ENCODE measurements around the gene ZFAND5.

ZFAND5 gene

GRCh38 chr9:72306761-72307160 lies 58.2 kb downstream of the ZFAND5 start:
- no peak for TF ChIP-seq CTCF (IDR thresholded peaks at IDR 0.05; ENCODE audit: control insufficient read depth, insufficient read depth, low read depth, low read length, missing control alignments)
- no peak overlapping the region for H3K4me3 ChIP-seq (ENCODE audit: control insufficient read depth, low read depth, low read length)
- DNase-seq (ENCODE audit: low read depth): no peak

GRCh38 chr9:72305707-72306106 lies 59.3 kb downstream of the ZFAND5 start:
- TF ChIP-seq CTCF (IDR thresholded peaks at IDR 0.05; ENCODE audit: control insufficient read depth, insufficient read depth, low read depth, low read length, missing control alignments): no peak
- H3K4me3 ChIP-seq (ENCODE audit: control insufficient read depth, low read depth, low read length): no peak overlapping the region
- no peak for DNase-seq (ENCODE audit: low read depth)

GRCh38 chr9:72305102-72305546 lies 59.9 kb downstream of the ZFAND5 start:
- DNase-seq (ENCODE audit: low read depth): no peak
- no peak overlapping the region for H3K4me3 ChIP-seq (ENCODE audit: control insufficient read depth, low read depth, low read length)
- TF ChIP-seq CTCF (IDR thresholded peaks at IDR 0.05; ENCODE audit: control insufficient read depth, insufficient read depth, low read depth, low read length, missing control alignments): no peak

- no peak for DNase-seq (ENCODE audit: low read depth)
- H3K4me3 ChIP-seq (ENCODE audit: control insufficient read depth, low read depth, low read length): no peak overlapping the region
- no peak for TF ChIP-seq CTCF (IDR thresholded peaks at IDR 0.05; ENCODE audit: control insufficient read depth, insufficient read depth, low read depth, low read length, missing control alignments)
Measured at GRCh38 chr9:72304538-72304937, 60.5 kb downstream of the ZFAND5 start.
